Type B pancreatic cell (in vitro differentiated cells): ENCODE data around the gene TERT. TPM values are rescaled to one million over a fixed set of nuclear protein-coding genes. Genes with fewer than 3 reads are reported as not detected.

Source experiments
- DNase-seq: peaks from one replicate; pipeline ENCODE4 v3.0.0; 2021; ENCODE audit warnings: mixed read lengths; ENCODE audit not compliant: unreplicated experiment; ENCODE audit errors: extremely low spot score
- H3K27ac Mint-ChIP-seq: 2 replicates; pipeline ENCODE4 v1.8.0; 2021; ENCODE audit warnings: mild to moderate bottlenecking, mixed read lengths
- H3K27me3 Mint-ChIP-seq: 2 replicates; pipeline ENCODE4 v1.8.0; 2021; ENCODE audit warnings: mixed read lengths
- H3K36me3 Mint-ChIP-seq: 2 replicates; pipeline ENCODE4 v1.8.0; 2021; ENCODE audit warnings: mixed read lengths
- H3K4me1 Mint-ChIP-seq: one replicate; pipeline ENCODE4 v1.8.0; 2021; ENCODE audit warnings: mixed read lengths; ENCODE audit not compliant: unreplicated experiment
- H3K4me3 Mint-ChIP-seq: 2 replicates; pipeline ENCODE4 v1.8.0; 2021; ENCODE audit warnings: mild to moderate bottlenecking, mixed read lengths
- H3K9me3 Mint-ChIP-seq: 2 replicates; pipeline ENCODE4 v1.8.0; 2021; ENCODE audit warnings: mixed read lengths
- total RNA-seq: library from RNA; stranded (reverse); gene quantifications from 2 replicates; pipeline ENCODE4 v1.2.1, GENCODE V29; 2021; ENCODE audit warnings: low replicate concordance
- TF ChIP-seq, protein P1 (sequence below): fragments of 200-600 bp; sonication (generic); conservative IDR thresholded peaks from 2 replicates; pipeline ENCODE4 v1.5.0; 2021; ENCODE audit warnings: antibody characterized with exemption, mild to moderate bottlenecking

Gene TERT
- total RNA-seq, 1 donor from 2014 or later = 2.4 TPM

DNA sequence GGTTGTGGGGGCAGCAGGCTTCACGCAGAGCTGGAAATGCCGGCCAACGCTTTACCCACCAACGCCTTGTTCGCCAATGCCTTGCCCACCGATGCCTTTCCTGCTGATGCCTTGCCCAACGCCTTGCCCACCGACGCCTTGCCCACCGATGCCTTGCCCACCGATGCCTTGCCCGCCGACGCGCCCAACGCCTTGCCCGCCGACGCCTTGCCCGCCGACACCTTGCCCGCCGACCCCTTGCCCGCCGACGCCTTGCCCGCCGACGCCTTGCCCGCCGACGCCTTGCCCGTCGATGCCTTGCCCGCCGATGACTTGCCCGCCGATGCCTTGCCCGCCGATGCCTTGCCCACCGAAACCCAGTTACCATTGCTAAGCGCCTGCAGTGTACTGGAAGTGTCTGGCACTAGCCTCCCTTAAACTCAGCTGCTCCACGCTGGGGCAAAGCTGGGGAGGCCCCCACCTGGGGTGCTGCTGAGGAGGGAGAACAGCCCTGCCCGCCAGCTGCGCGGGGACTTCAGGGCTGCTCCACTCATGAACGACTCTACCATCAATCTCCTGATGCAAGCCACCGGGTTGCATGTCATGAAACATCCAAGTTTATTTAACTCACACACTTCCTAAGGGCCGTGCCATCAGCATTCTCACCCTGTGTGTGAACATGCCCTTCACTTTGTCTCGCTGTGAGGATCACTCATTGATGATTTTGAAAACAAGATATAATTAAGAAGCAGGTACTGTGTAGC is 67.9 kb downstream of the TERT start:
- Mint-ChIP-seq H3K27ac (no peak overlapping the region), H3K27me3 (peaks cover 14% of the 10 kb centered on the region), H3K4me1 (peaks cover 10% of the 10 kb centered on the region), H3K4me3 (no peak overlapping the region), H3K36me3 (no peaks in the 10 kb centered on the region), H3K9me3 (no peaks in the 10 kb centered on the region)
- DNase-seq = no peak
- TF ChIP-seq, protein P1, sequence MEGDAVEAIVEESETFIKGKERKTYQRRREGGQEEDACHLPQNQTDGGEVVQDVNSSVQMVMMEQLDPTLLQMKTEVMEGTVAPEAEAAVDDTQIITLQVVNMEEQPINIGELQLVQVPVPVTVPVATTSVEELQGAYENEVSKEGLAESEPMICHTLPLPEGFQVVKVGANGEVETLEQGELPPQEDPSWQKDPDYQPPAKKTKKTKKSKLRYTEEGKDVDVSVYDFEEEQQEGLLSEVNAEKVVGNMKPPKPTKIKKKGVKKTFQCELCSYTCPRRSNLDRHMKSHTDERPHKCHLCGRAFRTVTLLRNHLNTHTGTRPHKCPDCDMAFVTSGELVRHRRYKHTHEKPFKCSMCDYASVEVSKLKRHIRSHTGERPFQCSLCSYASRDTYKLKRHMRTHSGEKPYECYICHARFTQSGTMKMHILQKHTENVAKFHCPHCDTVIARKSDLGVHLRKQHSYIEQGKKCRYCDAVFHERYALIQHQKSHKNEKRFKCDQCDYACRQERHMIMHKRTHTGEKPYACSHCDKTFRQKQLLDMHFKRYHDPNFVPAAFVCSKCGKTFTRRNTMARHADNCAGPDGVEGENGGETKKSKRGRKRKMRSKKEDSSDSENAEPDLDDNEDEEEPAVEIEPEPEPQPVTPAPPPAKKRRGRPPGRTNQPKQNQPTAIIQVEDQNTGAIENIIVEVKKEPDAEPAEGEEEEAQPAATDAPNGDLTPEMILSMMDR = no peak

DNA sequence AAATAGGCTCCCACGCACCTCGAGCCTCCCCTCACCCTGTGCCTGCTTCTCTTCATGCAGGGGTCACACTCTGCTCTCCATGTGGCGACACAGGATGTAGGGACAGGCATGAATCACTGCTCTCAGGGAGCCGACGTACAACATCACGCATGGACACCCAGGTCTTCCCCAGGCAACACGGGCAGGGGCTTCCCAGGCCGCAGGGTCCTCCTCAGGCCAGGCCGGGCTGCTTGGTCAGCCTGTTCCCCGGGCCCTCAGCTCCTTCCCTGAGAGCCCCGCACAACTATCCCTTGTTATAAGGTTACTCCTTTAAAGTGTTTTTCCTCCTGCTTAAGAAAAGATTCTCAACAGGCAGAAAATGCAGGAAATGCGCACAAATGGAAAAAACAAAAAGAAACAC is 68.6 kb downstream of the TERT start:
- H3K4me1 Mint-ChIP-seq = peaks cover 10% of the 10 kb centered on the region
- TF ChIP-seq, protein P1 = no peak
- H3K4me3 Mint-ChIP-seq = no peak overlapping the region

DNA sequence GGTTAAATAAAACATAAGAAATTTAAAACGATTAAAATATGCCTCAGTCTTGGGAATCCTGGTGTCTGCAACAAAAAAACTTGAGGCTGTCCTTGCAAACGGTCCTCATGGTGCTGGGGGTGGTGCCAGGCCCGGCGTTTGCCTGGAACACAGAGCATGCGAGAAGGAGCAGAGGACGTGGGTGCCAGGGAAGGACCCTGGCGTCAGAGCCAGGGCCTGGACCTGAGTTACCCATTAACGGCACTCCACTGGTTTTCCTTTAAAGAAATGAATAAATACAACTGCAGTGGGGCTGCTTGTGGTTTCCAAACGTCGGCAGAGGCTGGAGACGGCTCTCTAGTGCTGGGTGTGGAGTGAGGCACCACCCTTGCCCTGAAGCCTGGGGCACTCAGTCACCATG is 69.8 kb downstream of the TERT start, which contains the start of gene SLC6A18:
TSS of gene SLC6A18 (plus strand) at position 301 of the 400 bp plus-strand sequence. CDS start at position 398, 97 bp downstream.
- Mint-ChIP-seq H3K27me3 (peaks cover 14% of the 10 kb centered on the region), H3K36me3 (no peaks in the 10 kb centered on the region), H3K4me1 (peaks cover 10% of the 10 kb centered on the region), H3K4me3 (no peak within 1 kb of the TSS), H3K27ac (no peak within 1 kb of the TSS), H3K9me3 (no peaks in the 10 kb centered on the region)
- no peak for DNase-seq
- TF ChIP-seq, protein P1 = no peak

More for the DNA sequence above, 68.6 kb downstream of the TERT start:
- no peaks in the 10 kb centered on the region for H3K36me3 Mint-ChIP-seq
- no peaks in the 10 kb centered on the region for H3K9me3 Mint-ChIP-seq
- DNase-seq = no peak
- H3K27me3 Mint-ChIP-seq = peaks cover 14% of the 10 kb centered on the region
- H3K27ac Mint-ChIP-seq = no peak overlapping the region

DNA sequence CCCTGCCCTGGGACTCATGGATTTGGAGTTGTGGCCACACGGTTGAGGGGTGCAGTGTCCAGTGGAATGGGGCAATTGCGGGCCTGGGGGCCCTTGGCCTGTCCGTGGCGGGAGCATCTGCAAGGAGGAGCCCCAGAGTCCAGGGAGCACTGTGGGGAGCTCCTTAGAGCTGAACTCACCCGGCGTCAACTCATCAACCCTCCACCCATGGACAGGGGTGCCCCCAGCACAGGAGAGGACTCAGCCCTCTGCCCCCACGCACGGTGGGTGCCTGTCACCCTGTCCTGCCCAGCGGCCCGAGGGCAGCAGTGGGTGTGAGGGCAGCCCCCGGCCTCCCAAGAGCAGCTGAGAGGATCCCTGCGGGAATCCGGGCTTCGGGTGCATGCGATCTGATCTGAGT is 70.2 kb downstream of the TERT start:
- Mint-ChIP-seq H3K4me3 (no peak overlapping the region), H3K36me3 (no peaks in the 10 kb centered on the region), H3K27ac (no peak overlapping the region), H3K4me1 (peaks cover 10% of the 10 kb centered on the region), H3K27me3 (peaks cover 14% of the 10 kb centered on the region), H3K9me3 (no peaks in the 10 kb centered on the region)
- no peak for DNase-seq
- TF ChIP-seq, protein P1 = no peak

DNA sequence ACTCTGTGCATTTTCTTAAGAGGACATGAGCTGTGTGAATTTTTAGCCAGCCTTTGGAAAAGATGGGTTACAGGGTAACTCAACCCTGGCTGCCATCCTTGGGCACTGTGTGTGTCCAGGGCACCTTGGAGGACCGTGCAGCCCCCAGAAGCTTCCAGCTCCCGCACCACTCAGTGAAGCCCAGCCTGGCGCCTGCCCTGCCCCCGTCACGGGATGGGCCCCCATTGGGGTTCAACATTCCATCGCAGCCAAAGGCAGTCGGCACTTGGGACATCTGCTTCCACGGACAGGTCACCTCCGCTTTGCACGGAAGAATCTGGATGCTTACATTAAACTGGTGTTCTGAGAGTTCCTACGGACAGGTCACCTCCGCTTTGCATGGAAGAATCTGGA is 71.6 kb downstream of the TERT start:
- Mint-ChIP-seq H3K27ac (no peak overlapping the region), H3K9me3 (no peaks in the 10 kb centered on the region), H3K4me1 (peaks cover 10% of the 10 kb centered on the region), H3K4me3 (no peak overlapping the region), H3K27me3 (peaks cover 10% of the 10 kb centered on the region), H3K36me3 (no peaks in the 10 kb centered on the region)
- DNase-seq = no peak
- TF ChIP-seq, protein P1 = no peak
